Measurements from ENCODE around the gene MST1. TPM values are rescaled to one million over a fixed set of nuclear protein-coding genes. Genes with fewer than 3 reads are reported as not detected.

MST1 gene
- total RNA-seq, 1 experiment from 2014 or later = 13.8 TPM

- TF ChIP-seq ZSCAN18 (CRISPR knock-in tag; IDR thresholded peaks at IDR 0.05) (no peak), EMX1 (CRISPR knock-in tag; IDR thresholded peaks at IDR 0.05) (no peak), ZMAT4 (CRISPR knock-in tag; IDR thresholded peaks at IDR 0.05) (no peak), MAX (CRISPR knock-in tag; IDR thresholded peaks at IDR 0.05) (peak; percentile 68), JAZF1 (CRISPR knock-in tag; IDR thresholded peaks at IDR 0.05) (no peak), ZNF138 (CRISPR knock-in tag; conservative IDR thresholded peaks at IDR 0.05) (no peak), PREB (CRISPR knock-in tag; IDR thresholded peaks at IDR 0.05; ENCODE audit: borderline replicate concordance) (no peak), ZNF416 (CRISPR knock-in tag; IDR thresholded peaks at IDR 0.05) (no peak), NFATC4 (CRISPR knock-in tag; IDR thresholded peaks at IDR 0.05) (no peak), KAT7 (CRISPR knock-in tag; IDR thresholded peaks at IDR 0.05; ENCODE audit: borderline replicate concordance) (0 out of 2 replicates have a peak, but pooled peaks have one; percentile 21), TCF7 (CRISPR knock-in tag; IDR thresholded peaks at IDR 0.05; ENCODE audit: low read depth) (no peak), CBFB (CRISPR knock-in tag; IDR thresholded peaks at IDR 0.05; ENCODE audit: low read depth) (no peak), MYBL2 (CRISPR knock-in tag; IDR thresholded peaks at IDR 0.05) (peak; percentile 39; the same call in 1 of the 2 replicates), ZBTB21 (CRISPR knock-in tag; IDR thresholded peaks at IDR 0.05; ENCODE audit: borderline replicate concordance) (no peak), ATF1 (CRISPR knock-in tag; IDR thresholded peaks at IDR 0.05) (no peak), IRF2 (CRISPR knock-in tag; IDR thresholded peaks at IDR 0.05; ENCODE audit: borderline replicate concordance, low read depth) (no peak), E2F4 (CRISPR knock-in tag; IDR thresholded peaks at IDR 0.05; ENCODE audit: borderline replicate concordance, low read depth) (no peak), ZNF423 (CRISPR knock-in tag; IDR thresholded peaks at IDR 0.05) (no peak), ZNF232 (CRISPR knock-in tag; IDR thresholded peaks at IDR 0.05) (no peak), PRRX2 (CRISPR knock-in tag; IDR thresholded peaks at IDR 0.05) (no peak), CREM (CRISPR knock-in tag; IDR thresholded peaks at IDR 0.05) (no peak; the same call in 1 of the 2 replicates), ATF2 (CRISPR knock-in tag; IDR thresholded peaks at IDR 0.05; ENCODE audit: borderline replicate concordance, low read depth) (no peak)
These were observed 15.4 kb downstream of the MST1 start, which contains the start of gene APEH (continued) for GRCh38 chr3:49673715-49674496.

Data from WTC11 (cell line).